ENCODE results near the gene RPRD1B.

Gene RPRD1B

DNA sequence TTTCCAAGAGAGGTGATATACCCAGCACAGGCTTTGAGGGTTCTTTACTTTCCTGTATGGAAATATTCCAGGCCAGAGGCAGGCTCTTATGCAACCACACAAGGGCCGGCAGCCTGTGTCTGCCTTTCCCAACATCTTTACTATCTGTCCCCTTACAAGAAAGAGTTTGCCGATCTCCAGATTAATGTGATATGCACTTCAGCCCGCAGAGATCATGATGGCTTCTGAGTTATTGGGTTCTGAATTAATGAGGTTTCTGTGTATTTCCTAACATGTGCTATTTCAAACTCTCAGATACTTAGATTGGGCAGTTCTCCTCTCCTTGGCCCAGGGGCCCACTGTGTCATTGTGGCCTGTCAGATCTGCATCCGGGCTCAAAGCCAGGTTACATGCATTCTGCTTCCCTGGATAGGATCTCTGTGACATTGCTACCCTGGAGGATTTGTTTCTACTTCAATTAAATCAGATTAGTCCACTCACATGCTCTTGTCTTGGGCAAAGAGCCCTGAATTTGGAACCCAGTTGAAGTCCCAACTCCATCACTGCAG, 75.0 kb downstream of the RPRD1B start:
- no peak for DNase-seq

- no peak for DNase-seq
Measured at GRCh38 chr20:38108986-38109541, 75.5 kb downstream of the RPRD1B start.

- no peak for DNase-seq
Measured at GRCh38 chr20:38109591-38110524, 76.3 kb downstream of the RPRD1B start.

- no peak for DNase-seq
Measured at GRCh38 chr20:38110525-38111178, 77.1 kb downstream of the RPRD1B start.

GRCh38 chr20:38111366-38112232, 78.1 kb downstream of the RPRD1B start:
- no peak for DNase-seq

GRCh38 chr20:38112261-38112929, 78.8 kb downstream of the RPRD1B start:
- DNase-seq: no peak

GRCh38 chr20:38112930-38113294, 79.4 kb downstream of the RPRD1B start:
- DNase-seq: no peak

GRCh38 chr20:38113401-38114325, 80.1 kb downstream of the RPRD1B start:
- peak; percentile 11 for DNase-seq

DNA sequence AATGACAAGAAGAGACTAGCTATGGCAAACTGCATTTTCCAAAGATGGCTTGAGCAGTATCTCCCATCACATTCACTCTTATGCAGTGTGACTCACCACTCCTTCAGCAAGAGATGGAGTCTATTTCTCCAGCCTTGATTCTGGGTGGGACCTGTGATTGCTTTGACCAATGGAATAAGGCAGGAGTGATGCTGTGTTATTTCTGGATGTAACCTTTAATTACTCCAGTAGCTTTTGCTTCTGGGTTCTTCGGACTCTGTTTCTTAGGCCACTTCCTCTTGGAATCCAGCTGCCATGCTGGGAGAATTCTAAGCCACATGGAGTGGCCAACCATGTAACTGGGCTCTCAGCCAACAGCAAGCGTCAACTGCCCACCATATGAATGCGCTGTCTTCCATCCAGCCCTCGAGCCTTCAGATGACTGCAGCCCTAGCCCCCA, 80.8 kb downstream of the RPRD1B start:
- DNase-seq: no peak

GRCh38 chr20:38115205-38115604, 81.7 kb downstream of the RPRD1B start:
- no peak for DNase-seq

DNA sequence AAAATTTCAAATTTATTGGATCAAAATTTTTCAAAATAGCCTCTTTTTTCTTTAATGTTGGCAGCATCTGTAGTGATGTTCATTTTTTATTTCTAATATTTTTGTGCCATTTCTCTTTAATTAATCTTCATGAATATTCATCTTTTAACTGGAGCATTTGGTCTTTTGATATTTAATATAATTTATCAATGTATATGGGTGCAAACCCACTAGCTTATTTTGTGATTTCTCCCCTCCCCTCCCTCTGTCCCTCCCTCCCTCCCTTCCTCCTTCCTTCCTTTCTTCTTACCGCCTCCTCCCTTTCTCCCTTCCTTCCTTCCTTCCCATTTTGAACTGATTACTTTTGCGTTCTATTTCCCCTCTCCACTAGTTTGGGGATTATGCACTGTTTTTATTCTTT, 82.3 kb downstream of the RPRD1B start:
- DNase-seq: no peak

GRCh38 chr20:38116409-38117165, 83.0 kb downstream of the RPRD1B start:
- DNase-seq: no peak

DNA sequence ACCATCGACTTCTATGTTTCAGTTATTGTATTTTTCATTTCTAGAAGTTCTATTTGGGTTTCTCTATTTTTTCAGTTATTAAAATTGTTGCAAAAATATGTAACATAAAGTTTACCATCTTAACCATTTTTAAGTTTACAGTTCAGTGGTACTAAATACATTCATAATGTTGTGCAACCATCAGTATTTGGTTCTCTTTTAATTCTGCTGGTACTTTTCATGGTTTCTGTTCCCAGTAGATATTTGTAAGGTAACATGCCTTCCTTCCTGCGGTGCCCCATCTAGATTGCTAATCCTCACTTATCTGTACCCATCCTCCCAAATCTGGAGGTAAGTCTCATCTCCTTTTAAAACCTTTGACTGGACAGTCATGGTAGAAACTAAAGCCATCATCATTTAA, 83.7 kb downstream of the RPRD1B start:
- DNase-seq: no peak

- DNase-seq: no peak
Measured at GRCh38 chr20:38117635-38118034, 84.1 kb downstream of the RPRD1B start.

DNA sequence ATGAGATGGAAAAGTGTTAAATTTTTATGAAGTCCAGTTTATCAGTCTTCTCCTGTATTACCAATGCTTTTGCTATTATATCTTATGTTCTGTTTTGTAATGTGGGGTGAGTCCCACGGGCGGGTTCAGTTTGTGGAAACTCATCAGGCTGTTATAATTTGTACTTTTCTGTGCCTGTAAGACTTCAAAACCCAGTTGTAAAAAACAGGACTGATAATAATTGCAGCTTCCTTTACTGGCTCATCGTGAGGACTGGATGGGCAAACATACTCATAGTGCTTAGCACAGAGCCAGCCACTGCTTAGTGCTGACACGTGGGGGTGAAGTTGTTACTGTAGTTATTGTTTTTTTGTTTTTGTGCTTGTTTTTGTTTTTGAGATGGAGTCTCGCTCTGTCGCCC, 85.9 kb downstream of the RPRD1B start:
- DNase-seq: no peak

DNA sequence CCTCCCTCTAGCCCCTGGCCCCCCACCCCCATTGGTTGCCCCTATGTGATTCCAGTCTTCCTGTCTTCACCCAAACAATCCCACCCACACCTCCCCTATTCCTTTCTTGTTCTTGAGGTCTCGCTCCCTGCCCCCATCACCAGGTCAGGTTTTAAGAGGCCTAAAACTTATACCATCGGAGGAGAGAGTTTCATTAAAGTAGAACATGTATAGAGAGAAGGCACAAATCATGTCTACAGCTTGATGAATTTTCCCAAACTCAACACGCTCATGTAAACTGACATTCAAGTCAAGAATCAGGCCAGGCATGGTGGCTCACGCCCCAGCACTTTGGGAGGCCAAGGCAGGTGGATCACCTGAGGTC, 87.1 kb downstream of the RPRD1B start:
- no peak for DNase-seq

- DNase-seq: no peak
Measured at GRCh38 chr20:38121741-38122140, 88.2 kb downstream of the RPRD1B start.

DNA sequence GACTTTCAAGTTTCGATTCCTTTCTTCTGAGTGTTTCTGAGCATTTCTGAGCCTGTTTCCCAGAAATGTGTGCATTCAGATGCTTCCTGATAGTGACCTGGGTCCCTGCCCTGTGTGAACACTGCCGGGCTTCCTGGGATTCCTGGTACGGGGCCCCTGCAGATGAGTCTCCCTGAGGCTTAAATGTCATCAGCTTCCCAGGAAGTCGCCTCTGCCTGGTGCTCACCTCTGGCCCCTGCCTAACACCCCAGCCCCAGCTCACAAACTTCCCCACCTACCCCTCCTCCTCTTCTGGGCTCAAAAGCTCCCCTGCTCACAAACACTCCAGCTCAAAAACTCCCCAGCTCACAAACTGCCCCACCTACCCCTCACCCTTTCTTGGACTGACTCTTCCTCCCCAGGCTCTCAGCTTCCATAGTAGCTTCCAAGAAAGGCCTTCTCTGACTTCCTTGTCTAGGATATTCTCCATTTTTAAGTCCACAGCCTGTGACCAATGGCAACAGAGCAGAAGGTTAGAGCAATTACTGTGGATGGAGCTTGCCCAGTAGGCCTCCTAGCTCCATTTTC, 89.6 kb downstream of the RPRD1B start:
- no peak for DNase-seq

GRCh38 chr20:38125157-38126056, 91.9 kb downstream of the RPRD1B start:
- DNase-seq: peak; percentile 98

All from DMS153 (cell line).